GM18909 (cell line): ENCODE results near the gene PTPN9.
"Not testable (repeated sequence)": the region's sequence is repeated elsewhere in the genome, so short reads cannot be mapped to it uniquely, and the experiment has no call there.

Experiments used
- ATAC-seq: cut with Tn5 transposase; IDR thresholded peaks from one replicate; pipeline ENCODE4 v1.9.1; 2021; ENCODE audit warnings: mild to moderate bottlenecking; ENCODE audit not compliant: unreplicated experiment, poor library complexity

Gene PTPN9

DNA sequence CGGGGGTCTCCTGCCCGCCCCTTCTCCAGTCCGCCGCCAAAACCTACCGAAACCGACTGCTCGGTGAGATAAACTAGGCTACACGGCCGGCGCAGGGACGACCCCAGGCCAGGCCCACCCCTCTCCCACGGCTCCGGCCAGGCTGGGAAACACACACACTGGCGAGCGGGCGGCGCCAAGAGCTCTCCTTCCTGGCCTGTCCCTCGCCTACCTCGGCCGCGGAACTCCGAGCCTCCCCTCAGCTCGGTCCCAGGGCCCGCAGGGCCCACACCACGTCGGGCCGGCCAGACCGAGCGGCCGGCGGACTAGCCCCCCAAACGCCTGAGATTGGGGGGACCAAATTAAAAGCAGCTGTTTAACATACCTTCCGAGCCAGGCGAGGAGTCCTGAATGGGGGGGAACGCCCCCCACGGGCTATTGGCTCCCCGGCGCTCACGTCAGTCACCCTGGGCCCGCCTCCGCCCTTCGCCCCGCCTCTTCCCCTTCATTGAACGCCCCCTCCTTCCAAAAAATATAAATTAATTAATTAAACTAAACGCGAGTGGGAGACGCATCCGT is 123.6 kb downstream of the PTPN9 start:
- ATAC-seq = no peak

DNA sequence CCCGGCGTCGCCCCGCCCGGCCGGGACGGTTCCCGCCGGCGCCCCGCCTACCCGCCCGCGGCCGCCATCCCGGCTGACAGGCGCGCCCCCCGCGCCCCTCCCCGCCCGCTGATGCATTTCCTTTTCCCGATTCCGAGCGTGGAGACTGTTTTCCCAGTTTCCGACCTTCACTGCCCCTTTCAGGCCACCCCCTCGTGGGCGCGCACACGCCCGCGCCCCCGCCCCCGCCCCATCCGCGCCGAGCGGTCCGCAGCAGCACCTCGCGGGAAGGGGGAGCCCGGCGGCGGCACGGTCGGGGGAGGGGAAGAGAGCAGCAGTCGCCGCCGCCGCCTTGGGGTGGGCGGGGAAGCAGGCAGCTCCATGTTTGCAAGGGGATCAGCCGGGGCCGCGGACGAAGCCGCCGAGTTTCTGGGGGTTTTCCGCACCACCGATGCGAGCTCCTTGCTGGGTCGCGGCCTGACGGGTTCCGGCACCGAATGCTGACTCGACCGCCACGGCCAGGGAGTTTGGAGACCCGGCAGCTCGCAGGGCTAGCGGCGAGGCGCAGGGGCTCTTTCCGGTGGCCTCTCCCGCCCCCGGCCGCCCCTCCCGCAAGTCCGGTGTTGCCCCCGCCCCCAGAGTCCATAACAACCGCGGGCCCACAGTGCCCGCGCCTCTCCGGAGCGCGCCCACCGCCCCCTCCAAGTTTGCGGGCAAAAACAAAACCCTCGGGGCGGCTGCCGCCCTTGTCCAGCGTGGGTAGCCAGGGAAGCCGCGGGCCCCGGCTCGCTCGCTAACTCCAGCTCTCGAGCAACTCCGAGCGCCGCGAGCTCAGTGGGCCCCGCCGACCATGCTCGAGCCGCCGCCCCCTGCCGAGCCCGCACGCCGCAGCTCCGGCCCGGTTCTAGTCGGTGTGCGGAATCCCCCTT is 124.4 kb downstream of the PTPN9 start:
- ATAC-seq = no peak

DNA sequence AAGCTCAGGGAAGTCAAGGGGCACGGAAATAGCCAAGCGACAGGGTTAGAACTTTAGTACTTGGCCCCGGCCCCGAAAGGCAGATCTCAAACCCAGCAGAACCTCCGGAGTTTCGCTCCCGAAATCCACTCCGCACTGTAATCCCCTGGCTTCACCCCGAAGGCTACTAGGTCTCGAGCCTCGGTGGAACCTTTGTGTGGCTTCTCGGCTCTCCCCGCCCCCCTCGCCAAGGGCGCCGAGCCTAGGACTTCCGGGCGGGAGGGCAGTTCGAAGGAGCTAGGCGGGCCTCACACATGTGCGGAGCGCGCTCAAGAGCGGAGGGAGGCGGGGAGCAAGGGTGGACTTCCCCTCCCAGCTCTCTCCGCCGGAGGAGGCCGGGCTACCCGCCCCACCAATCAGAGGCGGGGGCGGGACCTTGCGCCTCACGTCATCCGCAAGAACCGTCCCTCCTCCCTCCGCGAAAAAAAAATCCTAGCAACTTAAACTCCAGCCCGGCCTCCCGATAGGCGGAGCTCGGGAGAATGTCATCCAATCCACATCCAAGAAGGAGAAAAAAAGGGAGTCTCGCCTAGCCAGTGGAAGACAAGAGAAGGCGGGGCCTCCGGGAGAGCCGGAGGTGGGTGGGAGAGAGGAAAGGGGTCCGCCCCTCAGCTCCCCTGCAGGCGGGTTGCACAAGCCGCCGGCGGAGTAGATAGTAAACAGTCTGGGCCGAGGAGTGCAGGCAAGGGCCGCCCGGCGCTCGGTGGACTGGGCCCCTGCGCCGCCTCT is 125.2 kb downstream of the PTPN9 start:
- ATAC-seq = peak; percentile 39

DNA sequence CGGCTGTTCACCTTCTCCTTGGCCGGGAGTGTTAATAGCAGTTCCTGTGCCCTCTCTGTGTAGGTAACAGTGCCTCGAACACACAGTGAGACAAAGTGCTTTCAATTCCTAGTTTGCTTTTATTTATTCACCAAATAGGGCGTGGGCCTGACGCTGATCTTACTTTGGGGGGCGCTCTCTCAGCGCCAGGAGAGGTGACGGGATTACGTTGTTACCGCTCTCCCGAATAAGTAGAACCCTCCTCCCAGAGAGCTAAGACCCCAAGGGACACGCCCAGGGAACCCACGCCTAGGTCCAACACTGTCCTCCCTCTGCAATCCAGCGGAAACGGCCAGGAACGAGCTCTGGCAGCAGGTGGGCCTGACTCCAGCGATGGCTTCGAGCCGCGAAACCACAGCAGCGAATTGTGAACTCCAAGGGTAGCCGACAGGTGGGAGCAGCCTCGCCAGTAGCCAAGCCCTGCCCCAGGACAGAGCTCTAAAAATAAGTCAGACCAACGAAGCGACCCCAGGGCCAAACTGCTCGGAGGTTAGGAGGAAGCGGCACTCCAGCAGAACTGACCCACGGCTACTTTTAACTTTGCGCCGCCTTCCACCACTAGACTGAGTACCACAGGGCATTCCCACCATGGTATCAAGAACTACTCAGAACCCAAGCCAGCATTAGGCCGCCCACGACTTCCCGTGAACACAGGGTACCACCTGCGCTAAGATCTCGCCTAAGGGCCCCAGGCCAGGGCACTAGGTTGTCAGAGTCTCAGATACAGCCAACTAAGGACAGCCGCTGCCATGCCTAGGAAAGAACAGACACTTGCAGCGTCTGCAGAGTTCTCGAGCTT is 126.0 kb downstream of the PTPN9 start:
- no peak for ATAC-seq

DNA sequence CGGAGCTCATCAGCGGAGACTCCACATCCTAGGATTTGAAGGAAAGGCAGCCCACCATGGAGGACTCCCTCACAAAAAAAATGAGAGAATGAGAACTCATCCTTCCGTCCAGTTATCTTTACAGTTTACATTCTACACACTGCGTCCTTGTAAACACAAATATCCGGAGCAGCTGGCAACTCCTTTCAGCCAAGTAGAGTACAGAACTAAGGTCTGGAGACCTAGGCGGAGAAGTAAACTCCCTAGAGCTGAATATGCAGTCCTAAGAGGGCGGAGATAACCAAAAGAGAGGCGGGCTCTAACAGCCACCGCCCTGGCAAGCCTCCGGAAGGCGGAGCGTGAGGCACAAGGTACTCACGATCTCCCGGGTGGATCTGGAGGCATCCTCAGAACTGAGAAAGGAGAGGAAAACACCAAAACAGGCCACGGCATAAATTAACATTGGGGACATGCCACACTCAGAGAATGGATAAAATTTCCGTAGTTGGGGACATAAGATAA is 126.7 kb downstream of the PTPN9 start:
- ATAC-seq = no peak

DNA sequence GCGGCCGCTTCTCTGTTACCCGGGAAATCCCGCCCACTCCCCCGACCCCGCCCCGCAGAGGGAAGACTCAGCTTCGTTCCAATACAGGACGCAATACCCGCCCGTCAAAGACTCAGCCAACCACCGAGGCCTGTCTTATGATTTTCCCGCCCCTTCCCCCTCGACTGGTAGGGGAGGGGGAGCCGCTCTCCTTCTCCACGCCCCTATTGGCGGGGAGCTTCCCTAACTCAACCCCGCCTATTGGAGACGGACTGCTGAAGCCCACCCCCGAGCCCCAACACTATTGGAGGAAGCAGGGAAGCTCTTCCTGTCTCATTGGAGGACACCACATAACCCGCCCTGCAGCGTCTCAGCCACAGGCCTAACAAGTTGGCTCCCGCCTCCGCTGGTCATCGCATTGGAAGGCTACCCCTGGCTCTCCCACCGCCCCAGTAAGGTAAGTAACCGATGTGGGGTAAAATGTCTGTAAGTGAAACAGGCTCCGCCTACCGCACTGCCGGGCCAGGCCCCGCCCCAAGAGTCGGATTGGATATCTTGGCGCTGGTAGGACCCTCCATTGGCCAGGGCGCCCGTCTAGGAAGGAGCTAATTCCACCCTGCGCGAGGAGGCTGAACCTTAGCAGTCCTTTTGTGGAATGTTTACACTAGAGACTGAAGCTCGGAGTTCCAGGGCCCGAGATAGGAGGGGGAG is 127.3 kb downstream of the PTPN9 start, which contains the start of gene SIN3A:
Gene SIN3A (minus strand): TSS at position 17 of the 690 bp plus-strand sequence. CDS start 21,315 bp downstream, outside the sequence.
- ATAC-seq = peak; percentile 46

DNA sequence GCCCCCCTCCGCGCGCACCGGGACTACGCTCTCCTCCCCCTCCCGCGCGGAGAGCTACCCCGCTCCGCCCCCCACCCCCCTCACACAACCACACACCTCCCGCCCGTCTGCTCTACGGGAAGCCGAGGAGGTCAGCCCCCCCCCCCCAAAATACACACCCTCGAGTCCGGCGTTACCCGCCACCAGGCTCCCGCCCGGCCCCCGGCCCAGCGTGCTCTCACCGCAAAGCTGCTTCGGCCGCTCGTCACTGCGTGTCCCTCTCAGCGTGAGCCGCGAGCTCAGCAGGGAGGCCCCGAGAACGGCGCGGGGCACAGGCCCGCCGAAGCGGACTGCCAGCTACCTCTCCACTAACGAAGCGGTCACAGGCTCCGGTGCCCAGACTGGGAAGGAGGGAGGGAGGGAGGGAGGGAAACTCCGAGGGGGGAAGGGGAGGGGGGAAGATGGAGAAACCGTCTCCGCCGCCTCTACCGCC is 127.9 kb downstream of the PTPN9 start:
- ATAC-seq = no peak

DNA sequence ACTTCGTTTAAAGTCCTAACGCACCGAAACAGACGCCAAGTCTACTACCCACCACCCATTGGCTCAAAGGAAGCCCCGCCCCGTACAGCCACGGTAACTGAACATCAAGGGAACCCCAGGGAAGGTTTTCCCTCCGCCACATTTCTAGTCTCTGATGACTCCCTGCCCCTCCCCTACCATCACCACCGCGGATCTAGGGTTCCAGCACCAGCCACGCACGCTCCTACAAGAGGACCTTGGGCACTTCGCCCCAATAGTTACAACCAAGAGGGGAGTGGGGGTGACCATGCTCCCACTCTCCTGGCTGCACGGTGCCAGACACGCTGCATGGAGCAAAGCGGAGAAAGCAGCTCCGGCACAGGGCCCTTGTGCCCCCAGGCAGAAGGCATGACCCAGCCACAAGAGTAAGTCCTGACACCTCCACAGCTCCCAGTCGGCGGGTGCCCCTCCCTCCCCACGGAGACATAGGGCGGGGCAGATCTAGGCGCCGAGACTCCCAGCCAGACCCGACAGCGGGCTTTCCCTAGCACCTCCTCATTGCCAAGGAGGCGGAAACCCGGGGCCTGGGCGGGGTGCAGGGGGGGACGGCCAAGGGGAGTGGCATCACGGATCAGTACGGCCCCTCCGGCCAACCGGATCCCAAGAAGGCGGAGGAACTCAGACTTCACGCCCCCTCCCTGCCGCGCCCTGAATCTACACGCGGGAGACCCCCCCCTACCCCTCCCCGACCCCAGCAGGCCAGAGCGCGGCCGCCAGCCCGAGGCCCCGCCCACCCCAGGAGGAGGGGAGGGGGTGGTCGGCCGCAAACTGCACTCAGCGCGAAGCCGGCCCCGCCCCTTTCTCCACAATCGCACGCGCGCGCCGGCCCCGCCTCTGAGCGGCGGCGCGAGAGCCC is 128.6 kb downstream of the PTPN9 start:
- ATAC-seq = peak; percentile 25

DNA sequence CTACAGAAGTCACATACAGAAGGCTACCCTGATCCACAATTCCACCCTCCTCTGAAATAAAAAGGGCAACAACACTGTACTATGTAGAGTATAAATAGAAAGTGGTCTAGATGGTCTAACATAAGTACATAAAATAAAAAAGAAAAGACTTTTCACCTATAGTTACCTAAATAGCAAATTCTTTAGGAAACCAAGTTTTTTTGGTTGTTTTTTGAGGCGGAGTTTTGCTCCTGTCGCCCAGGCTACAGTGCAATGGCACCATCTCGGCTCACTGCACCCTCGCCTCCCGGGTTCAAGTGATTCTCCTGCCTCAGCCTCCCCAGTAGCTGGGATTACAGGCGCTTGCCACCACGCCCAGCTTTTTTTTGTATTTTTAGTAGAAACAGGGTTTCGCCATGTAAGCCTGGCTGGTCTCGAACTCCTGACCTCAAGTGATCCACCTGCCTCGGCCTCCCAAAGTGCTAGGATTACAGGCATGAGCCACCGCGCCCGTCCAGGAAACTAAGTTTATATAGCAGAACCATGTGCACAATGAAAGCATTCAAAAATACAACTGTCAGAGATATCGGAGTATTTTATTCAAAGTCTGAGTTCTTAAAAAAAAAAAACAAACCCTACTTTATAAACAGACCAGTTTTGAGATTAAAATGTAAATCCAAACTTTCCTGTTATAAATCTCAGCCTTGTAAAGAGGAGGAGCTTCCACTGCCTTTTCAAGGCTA is 129.4 kb downstream of the PTPN9 start:
- no peak for ATAC-seq

DNA sequence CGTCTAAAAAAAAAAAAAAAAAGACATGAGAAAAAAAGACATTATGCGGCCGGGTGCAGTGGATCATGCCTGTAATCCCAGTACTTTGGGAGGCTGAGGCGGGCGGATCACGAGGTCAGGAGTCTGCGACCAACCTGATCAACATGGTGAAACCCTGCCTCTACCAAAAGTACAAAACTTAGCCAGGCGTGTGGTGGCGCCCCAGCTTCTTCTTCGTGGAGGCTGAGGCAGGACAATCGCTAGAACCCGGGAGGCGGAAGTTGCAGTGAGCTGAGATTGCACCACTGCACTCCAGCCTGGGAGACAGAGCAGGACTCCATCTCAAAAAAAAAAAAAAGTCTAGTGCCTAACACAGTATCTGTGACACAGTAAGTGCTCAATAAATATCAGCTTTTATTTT is 130.9 kb downstream of the PTPN9 start:
- not testable (repeated sequence) for ATAC-seq

DNA sequence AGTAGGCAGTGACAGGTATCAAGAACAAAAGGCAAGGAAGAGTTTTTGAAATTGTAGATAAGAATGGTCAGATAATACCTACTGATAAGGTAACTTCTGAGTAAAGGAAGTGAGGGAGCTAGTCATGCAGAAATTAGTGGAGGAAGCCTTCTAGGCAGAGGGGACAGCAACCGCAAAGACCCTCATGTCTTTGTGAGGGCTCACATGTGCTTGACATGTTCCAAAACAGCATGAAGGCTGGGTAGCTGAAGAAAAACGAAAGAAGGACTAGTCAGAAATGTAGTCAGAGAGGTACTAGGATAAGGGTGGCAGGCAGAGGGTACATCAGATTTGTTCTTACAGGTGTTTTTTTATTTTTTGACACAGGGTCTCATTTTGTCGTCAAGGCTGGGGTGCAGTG is 133.0 kb downstream of the PTPN9 start:
- ATAC-seq = no peak

DNA sequence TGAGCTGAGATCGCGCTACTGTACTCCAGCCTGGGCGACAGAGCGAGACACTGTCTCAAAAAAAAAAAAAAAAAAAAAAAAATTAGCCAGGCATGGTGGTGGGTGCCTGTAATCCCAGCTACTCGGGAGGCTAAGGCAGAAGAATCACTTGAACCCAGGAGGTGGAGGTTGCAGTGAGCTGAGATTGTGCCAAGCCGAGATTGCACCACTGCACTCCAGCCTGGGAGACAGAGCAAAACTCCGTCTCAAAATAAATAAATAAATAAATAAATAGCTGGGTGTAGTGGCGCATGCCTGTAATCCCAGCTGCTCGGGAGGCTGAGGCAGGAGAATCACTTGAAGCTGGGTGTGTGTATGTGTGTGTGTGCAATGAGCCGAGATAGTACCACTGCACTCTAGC is 133.8 kb downstream of the PTPN9 start:
- ATAC-seq = not testable (repeated sequence)

DNA sequence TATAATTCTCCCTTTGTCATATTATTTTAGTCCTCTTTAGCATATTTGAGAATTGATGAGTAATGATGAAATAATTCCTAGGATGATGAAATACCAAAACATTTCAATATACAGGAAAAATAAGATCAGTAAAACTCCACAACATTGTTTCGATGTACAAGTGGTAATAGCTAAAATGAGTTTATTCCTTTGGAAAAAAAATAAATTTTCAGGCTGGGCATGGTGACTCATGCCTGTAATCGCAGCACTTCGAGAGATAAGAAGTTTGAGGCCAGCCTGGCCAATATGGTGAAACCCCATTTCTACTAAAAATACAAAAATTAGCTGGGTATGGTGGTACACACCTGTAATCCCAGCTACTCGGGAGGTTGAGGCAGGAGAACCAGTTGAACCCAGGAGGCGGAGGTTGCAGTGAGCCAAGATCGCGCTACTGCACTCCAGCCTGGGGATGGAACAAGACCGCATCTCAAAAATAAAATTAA is 135.1 kb downstream of the PTPN9 start:
- not testable (repeated sequence) for ATAC-seq

DNA sequence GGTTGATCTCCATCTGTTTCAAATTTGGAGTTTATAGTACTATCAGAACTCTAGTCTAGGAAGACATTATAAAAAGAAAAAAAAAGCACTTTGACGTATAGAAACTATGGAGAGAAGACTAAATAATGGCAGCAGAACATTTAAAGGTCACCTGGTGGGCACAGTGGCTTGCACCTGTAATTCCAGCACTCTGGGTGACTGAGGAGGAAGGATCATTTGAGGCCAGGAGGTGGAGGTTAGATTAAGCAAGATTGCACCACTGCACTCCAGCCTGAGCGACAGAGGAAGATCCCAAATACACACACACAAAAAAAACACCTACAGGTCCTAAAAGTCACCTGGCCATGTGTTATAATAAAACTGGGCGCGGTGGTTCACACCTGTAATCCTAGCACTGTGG is 141.4 kb downstream of the PTPN9 start:
- ATAC-seq = no peak

DNA sequence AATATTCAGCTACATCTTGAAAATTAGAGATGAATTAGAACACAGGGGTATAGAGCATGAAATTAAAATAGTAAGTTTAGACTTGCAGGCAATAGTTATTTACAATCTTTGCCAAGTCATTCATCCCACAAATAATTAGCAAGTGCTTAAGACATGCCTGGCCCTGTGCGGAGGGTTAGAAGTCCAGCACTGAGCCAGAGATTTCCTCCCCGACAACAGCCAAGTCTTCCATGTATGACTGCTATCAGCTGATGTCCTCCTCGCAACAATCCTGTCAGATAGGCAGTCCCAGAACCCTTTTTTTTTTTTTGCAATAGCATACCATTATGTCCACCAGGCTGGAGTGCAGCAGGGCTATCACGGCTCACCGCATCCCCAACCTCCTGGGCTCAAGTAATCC is 142.2 kb downstream of the PTPN9 start:
- no peak for ATAC-seq

DNA sequence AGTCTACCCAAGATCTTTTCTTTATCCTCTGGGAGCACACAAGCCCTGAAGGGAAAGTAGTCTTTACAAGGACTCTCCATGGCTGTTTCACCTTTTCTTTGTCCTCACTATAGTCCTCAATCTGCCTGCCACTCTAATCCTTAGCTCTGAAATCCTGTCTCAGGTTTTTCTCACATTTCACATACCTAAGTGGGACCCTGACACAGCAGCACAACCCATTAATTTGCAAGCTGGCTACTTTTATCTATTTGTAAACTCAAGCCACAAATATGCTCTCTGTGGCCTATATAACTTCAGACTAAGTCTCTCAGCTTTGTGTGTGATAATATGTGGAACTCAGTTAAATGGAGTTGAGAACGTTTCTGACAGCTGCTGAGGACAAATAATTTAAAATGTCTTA is 147.4 kb downstream of the PTPN9 start:
- no peak for ATAC-seq

DNA sequence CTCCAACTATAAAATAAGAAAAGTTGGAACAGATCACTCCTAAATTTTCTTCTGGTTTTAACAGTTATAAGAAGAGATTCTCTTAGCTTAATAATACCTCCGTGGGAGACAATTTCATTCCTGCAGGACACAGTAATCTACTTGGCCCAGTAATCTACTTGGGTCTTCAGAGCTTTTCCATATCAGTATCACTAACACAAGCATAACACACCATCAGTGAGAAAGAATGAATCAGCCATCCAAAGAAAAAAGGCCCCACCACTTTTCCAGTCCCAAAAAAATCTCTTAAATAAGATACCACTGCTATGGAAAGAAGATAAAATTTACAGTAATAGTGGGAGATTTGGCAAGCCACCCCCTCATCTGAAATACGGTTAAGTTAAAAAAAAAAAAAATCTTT is 147.8 kb downstream of the PTPN9 start:
- ATAC-seq = no peak

DNA sequence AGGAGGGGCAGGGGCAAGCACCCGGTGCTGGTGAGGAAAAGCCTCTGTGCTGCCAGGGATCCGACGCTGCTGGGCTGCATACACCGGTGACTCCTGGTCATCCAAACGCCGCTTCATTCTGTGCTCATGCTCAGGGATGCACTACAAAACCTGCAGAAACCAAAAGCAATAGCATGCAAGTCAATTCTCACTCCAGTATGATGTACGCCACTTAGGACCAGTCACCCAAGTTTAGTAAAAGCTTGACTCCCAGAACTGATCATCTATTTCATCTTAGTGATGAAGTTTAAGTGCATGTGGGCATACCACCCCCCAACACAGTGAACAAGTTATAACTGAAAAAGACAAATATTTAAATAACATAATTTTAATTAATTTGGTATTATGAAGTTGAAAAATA is 148.9 kb downstream of the PTPN9 start:
- no peak for ATAC-seq
